Type B pancreatic cell (in vitro differentiated cells): ENCODE data around the gene C19orf85. TPM values are rescaled to one million over a fixed set of nuclear protein-coding genes. Genes with fewer than 3 reads are reported as not detected.

ENCODE experiments used
- DNase-seq: peaks from one replicate; pipeline ENCODE4 v3.0.0; 2021; ENCODE audit warnings: mixed read lengths; ENCODE audit not compliant: unreplicated experiment; ENCODE audit errors: extremely low spot score
- H3K27ac Mint-ChIP-seq: 2 replicates; pipeline ENCODE4 v1.8.0; 2021; ENCODE audit warnings: mild to moderate bottlenecking, mixed read lengths
- H3K27me3 Mint-ChIP-seq: 2 replicates; pipeline ENCODE4 v1.8.0; 2021; ENCODE audit warnings: mixed read lengths
- H3K36me3 Mint-ChIP-seq: 2 replicates; pipeline ENCODE4 v1.8.0; 2021; ENCODE audit warnings: mixed read lengths
- H3K4me1 Mint-ChIP-seq: one replicate; pipeline ENCODE4 v1.8.0; 2021; ENCODE audit warnings: mixed read lengths; ENCODE audit not compliant: unreplicated experiment
- H3K4me3 Mint-ChIP-seq: 2 replicates; pipeline ENCODE4 v1.8.0; 2021; ENCODE audit warnings: mild to moderate bottlenecking, mixed read lengths
- H3K9me3 Mint-ChIP-seq: 2 replicates; pipeline ENCODE4 v1.8.0; 2021; ENCODE audit warnings: mixed read lengths
- CTCF ChIP-seq: fragments of 200-600 bp; sonication (generic); conservative IDR thresholded peaks from 2 replicates; pipeline ENCODE4 v1.5.0; 2021; ENCODE audit warnings: antibody characterized with exemption, mild to moderate bottlenecking
- total RNA-seq: library from RNA; stranded (reverse); gene quantifications from 2 replicates; pipeline ENCODE4 v1.2.1, GENCODE V29; 2021; ENCODE audit warnings: low replicate concordance

C19orf85 gene
- total RNA-seq, 1 donor from 2014 or later, result not detected

- no peaks in the 10 kb centered on the region for H3K36me3 Mint-ChIP-seq
- DNase-seq, result peak; percentile 88
- no peaks in the 10 kb centered on the region for H3K9me3 Mint-ChIP-seq
- no peak for TF ChIP-seq CTCF
- no peaks in the 10 kb centered on the region for H3K27me3 Mint-ChIP-seq
- peak within 1 kb of the TSS; percentile 87 for H3K4me3 Mint-ChIP-seq
- peaks cover 16% of the 10 kb centered on the region for H3K4me1 Mint-ChIP-seq
- peak within 1 kb of the TSS; percentile 86 for H3K27ac Mint-ChIP-seq
Measured at GRCh38 chr19:55484593-55485438, 20.3 kb upstream of the C19orf85 start, which contains the start of gene NAT14. TSS of gene NAT14 (plus strand) at chr19:55485188. CDS start at chr19:55485709, 521 bp downstream.

GRCh38 chr19:55483706-55484592 is 19.4 kb upstream of the C19orf85 start:
- no peak for DNase-seq
- TF ChIP-seq CTCF, result no peak
- Mint-ChIP-seq H3K27ac (no peak overlapping the region), H3K4me1 (peaks cover 24% of the 10 kb centered on the region), H3K27me3 (no peaks in the 10 kb centered on the region), H3K36me3 (no peaks in the 10 kb centered on the region), H3K9me3 (no peaks in the 10 kb centered on the region), H3K4me3 (peak overlapping the region; percentile 87)

DNA sequence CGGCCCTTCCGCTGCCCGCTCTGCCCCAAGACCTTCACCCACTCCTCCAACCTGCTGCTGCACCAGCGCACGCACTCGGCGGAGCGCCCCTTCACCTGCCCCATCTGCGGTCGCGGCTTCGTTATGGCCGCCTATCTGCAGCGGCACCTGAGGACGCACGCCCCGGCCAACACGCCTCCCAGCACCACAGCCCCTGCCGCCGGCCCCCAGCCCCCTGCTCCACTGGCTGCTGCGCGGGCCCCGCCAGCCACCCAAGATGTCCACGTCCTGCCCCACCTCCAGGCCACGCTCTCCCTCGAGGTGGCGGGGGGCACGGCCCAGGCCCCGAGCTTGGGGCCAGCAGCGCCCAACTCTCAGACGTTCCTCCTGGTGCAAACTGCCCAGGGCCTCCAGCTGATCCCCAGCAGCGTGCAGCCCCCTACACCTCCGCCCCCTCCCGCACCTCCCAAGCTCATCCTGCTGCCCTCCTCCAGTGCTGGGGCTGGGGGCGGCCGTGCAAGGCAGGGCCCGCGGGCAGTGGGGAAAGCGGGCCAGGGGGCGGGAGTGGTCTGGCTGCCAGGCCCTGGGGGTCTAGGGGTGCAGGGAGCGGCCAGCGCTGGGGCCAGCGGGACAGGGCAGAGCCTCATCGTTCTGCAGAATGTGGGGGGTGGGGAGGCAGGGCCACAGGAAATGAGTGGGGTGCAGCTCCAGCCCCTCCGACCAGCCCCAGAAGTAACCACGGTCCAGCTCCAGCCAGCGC is 18.6 kb upstream of the C19orf85 start:
- H3K4me1 Mint-ChIP-seq, result peaks cover 32% of the 10 kb centered on the region
- no peaks in the 10 kb centered on the region for H3K27me3 Mint-ChIP-seq
- DNase-seq, result no peak
- no peak for TF ChIP-seq CTCF
- H3K4me3 Mint-ChIP-seq, result no peak overlapping the region
- H3K27ac Mint-ChIP-seq, result no peak overlapping the region
- H3K9me3 Mint-ChIP-seq, result no peaks in the 10 kb centered on the region
- H3K36me3 Mint-ChIP-seq, result no peaks in the 10 kb centered on the region

- H3K4me3 Mint-ChIP-seq, result no peak overlapping the region
- H3K9me3 Mint-ChIP-seq, result no peaks in the 10 kb centered on the region
- H3K36me3 Mint-ChIP-seq, result no peaks in the 10 kb centered on the region
- no peak for TF ChIP-seq CTCF
- no peaks in the 10 kb centered on the region for H3K27me3 Mint-ChIP-seq
- H3K4me1 Mint-ChIP-seq, result peaks cover 34% of the 10 kb centered on the region
- no peak for DNase-seq
- no peak overlapping the region for H3K27ac Mint-ChIP-seq
Measured at GRCh38 chr19:55482156-55482961, 17.8 kb upstream of the C19orf85 start.

DNA sequence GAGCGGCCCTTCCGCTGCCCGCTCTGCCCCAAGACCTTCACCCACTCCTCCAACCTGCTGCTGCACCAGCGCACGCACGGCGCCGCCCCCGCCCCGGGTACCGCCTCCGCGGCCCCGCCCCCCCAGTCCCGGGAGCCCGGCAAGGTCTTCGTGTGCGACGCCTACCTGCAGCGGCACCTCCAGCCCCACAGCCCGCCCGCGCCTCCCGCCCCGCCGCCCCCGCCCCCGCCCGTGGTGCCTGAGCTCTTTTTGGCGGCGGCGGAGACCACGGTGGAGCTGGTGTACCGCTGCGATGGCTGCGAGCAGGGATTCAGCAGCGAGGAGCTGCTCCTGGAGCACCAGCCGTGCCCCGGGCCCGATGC is 17.2 kb upstream of the C19orf85 start:
- Mint-ChIP-seq H3K27me3 (no peaks in the 10 kb centered on the region), H3K4me3 (no peak overlapping the region), H3K36me3 (no peaks in the 10 kb centered on the region), H3K27ac (no peak overlapping the region), H3K9me3 (no peaks in the 10 kb centered on the region), H3K4me1 (peaks cover 29% of the 10 kb centered on the region)
- TF ChIP-seq CTCF, result no peak
- no peak for DNase-seq
